Activated naive CD4-positive, alpha-beta T cell treated with anti-CD3 and anti-CD28 coated beads, Interleukin-2, amount 50 U/mL, for 72 hours (primary cell): ENCODE results near the gene CTNNA1. TPM values are rescaled to one million over a fixed set of nuclear protein-coding genes. Genes with fewer than 3 reads are reported as not detected.

Source experiments
- ATAC-seq, 2 donors: fragments of 150-1000 bp; cut with Tn5 transposase; 2 replicates each; pipeline ENCODE4 v1.10.0; 2021; ENCODE audit warnings: mild to moderate bottlenecking in 2 of 2, moderate library complexity in 2 of 2
- DNase-seq, 2 donors: peaks; one replicate each; pipeline ENCODE4 v3.0.0; 2021 to 2022; ENCODE audit warnings: low spot score in 2 of 2
- H3K27ac Mint-ChIP-seq, 2 donors: one replicate each; pipeline ENCODE4 v1.8.0; 2022; ENCODE audit warnings: mild to moderate bottlenecking in 2 of 2, mixed read lengths in 2 of 2
- H3K36me3 Mint-ChIP-seq, 2 donors: one replicate each; pipeline ENCODE4 v1.8.0; 2022; ENCODE audit warnings: mixed read lengths in 2 of 2
- H3K9me3 Mint-ChIP-seq, 2 donors: one replicate each; pipeline ENCODE4 v1.8.0; 2022; ENCODE audit warnings: mixed read lengths in 2 of 2
- total RNA-seq, 2 donors: library from RNA; stranded (reverse); gene quantifications; one replicate each; pipeline ENCODE4 v1.2.3, GENCODE V29; 2022

CTNNA1 gene
- total RNA-seq, 2 donors from 2014 or later = 89.2 to 224 TPM

DNA sequence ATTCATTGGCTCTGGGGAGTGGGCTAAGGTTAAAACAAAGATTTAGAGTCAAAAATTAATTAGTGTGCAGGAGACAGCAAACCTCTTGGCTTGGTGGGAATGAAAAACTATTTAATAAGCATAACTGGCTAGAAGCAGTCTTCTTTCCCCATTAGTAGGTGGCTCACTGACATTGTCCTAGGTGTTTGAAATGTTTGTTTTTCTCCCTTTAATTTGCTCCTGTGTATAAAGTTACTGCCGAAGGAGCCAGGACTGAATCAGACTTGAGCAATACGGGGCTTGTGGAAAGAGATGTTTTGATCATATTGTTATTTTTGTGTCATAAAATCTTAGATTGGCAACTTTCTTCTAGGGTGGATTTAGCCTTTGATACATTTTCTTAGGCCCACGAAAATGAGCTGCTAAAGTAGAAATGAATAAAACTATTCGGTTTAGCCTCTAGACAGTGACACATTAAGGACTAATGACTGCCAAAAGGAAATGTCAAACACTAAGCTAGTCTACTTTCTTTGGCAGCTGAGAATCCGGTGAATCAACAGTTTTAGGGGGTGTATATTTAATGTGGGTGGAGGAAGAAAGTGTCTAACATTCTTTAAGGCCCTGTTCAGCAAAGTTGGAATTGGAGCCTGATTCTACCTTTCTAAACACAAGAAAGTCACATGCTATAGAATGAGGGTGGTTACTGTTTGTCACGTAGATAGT, 91.7 kb downstream of the CTNNA1 start:
- ATAC-seq = no peak

DNA sequence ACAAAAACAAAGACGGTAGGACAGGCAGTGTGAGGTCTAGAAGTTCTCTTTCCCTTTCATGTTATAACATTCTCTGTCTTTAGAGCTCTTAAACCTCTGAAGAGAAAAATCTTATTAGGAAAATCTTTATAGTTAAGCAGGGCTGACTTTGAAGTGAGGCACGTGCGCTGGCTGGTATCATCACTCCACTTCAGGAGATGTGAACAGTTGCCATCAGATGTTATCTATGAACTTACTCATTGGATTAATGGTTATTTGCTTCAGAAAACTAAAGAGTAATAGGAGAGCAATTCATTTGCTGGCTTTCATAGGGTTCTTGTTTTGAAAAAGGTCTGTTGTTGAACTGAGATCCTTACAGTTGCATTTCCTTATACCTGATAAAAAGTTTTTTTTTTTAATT, 96.2 kb downstream of the CTNNA1 start:
- no peak overlapping the region for H3K27ac Mint-ChIP-seq
- ATAC-seq (no peak), DNase-seq (no peak)
- no peaks in the 10 kb centered on the region for H3K9me3 Mint-ChIP-seq
- no peaks in the 10 kb centered on the region for H3K36me3 Mint-ChIP-seq

More for the DNA sequence above, 91.7 kb downstream of the CTNNA1 start:
- Mint-ChIP-seq H3K27ac (no peak overlapping the region), H3K36me3 (no peaks in the 10 kb centered on the region), H3K9me3 (no peaks in the 10 kb centered on the region)
- DNase-seq = no peak

DNA sequence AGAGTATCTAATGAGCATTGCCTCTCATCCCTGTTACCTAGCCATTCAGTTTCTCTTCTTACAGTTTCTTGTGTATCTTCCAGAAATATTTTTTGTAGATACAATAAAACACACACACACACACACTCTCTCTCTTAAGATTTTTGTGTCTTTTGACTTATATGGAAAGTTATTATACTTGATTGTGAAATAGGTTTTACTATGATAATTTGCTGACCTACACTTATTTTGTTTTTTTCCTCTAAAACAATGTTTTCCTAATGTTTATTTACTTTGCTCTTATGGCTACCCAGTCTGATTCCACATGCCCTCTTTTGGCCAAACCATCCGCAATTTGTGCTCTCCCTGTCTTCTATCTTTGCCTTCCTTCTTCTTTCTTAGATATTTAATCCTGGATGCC, 96.7 kb downstream of the CTNNA1 start:
- no peak for ATAC-seq
- Mint-ChIP-seq H3K27ac (no peak overlapping the region), H3K36me3 (no peaks in the 10 kb centered on the region), H3K9me3 (no peaks in the 10 kb centered on the region)
- DNase-seq = no peak

DNA sequence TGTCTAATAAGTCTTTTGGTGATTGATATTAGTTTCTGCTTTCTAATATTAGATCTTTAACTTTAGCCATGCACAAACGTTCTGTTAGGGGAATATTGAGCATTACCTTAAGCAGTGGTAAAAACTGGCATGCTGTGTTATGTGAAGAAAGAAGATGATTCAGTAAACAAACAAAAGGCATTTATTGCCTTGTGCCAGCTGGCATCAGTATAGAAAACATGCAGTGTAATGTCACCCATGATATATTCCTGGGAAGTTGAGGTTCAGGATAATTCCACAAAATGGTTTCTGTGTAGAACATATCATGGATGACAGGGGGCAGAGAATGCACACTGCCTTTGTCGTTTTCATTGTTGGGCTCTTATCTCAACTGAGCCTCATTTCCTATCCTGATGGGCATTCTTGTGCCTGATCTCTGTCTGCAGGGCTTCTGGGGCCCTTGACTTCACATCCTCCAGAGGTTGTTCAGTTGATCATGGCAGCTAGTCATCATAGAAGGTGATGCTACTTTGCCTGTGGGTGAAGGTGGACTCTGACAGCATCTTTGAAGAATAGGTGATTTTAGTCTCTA, 97.7 kb downstream of the CTNNA1 start:
- H3K36me3 Mint-ChIP-seq = no peaks in the 10 kb centered on the region
- DNase-seq (no peak), ATAC-seq (no peak)
- H3K27ac Mint-ChIP-seq = no peak overlapping the region
- no peaks in the 10 kb centered on the region for H3K9me3 Mint-ChIP-seq

DNA sequence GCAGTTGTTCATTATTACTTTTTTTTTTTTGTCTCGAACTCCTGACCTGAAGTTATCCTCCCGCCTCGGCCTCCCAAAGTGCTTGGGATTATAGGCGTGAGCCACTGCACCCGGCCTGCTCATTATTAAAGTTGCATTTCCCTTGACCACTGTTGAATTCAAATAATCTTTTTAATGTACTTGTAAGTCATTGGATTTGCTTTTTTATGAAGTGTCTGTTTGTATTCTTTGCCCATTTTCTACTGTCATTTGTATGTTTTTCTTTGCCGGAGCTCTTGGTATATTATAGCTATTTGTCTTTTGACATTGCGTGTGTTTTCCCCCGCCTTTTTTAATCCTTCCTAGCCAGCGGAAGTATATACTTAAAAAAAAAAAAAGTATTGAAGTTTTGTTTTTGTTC, 99.9 kb downstream of the CTNNA1 start:
- ATAC-seq (no peak), DNase-seq (no peak)
- no peaks in the 10 kb centered on the region for H3K36me3 Mint-ChIP-seq
- H3K27ac Mint-ChIP-seq = no peak overlapping the region
- H3K9me3 Mint-ChIP-seq = no peaks in the 10 kb centered on the region

DNA sequence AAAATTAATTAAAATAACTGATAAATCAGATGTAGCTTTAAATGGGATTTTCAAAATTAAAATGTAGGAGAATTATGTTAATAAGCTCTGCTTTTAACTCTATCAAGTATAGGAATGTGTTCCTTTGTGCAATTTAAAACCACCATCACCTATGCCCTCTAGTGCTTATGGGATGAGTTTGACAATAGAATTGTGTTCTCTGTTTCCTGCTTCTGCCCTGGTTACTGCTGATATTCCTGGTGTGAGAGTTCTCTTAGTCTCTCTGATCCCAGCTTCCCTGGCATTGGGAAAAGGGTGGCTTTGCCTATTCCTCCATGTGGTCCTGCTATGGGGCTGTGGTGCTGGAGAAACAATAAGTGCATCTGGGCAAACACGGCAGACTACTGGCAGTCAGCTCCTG, 113.8 kb downstream of the CTNNA1 start:
- peaks cover 0 to 5% of the 10 kb centered on the region in 2 donors for H3K9me3 Mint-ChIP-seq
- DNase-seq (no peak), ATAC-seq (no peak)
- peaks cover 0 to 18% of the 10 kb centered on the region in 2 donors for H3K36me3 Mint-ChIP-seq
- H3K27ac Mint-ChIP-seq = no peak overlapping the region

DNA sequence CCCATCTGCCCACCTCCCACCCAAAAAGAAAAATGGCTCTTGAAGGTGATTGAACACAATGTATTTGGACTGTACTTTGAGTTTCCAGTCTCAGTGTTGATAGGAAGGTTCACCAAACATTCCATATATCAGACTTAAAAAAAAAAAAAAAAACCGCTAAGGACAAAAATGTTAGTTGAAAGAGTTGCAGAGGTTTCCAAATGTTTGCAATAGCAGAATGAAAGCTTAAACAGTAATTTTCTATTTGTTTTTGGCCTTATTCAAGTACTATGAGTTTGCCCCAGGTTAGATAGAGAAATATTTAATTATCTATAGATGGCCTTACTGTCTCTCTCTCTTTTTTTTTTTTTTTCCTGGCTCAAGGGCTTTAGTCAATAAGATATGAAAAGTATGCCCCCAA, 115.8 kb downstream of the CTNNA1 start:
- Mint-ChIP-seq H3K9me3 (no peaks in the 10 kb centered on the region), H3K27ac (no peak overlapping the region), H3K36me3 (peaks cover 0 to 1% of the 10 kb centered on the region in 2 donors)
- ATAC-seq (no peak), DNase-seq (no peak)

DNA sequence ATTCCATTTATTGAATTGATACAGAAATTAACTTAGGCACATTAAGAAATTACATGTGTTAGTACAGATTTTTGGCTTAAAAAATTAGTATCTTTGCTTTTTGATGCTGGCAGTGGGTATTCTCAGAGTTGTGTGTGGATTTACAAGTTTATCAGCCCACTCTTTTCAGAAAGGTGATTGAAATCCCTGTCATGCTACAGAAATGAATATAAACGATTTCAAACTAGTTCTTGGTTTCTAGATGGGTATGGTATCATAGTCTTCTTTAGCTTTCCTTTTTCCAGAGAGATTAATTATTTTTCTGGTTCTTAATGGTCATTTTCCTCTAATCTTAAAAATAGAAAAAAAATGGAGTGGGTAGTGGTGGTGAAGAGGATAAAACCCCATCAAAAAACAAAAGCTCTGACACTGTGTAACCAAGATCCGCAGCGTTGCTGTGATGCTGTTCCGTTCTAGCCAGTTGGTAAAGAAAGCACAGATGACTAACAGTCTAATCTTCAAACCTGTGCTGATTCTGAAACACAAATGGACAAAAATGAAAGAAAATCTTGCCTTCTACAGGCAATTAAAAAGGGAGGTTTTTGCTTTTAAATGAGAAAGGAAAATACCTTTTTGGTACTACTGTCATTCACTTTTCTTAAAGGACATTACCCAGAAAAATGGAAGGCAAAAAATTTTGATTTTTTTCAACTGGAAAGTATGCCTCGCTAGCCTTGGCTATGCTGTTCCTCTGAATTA, 116.7 kb downstream of the CTNNA1 start:
- Mint-ChIP-seq H3K36me3 (no peaks in the 10 kb centered on the region), H3K27ac (peak overlapping the region in 1 of 2 donors; percentile 63), H3K9me3 (no peaks in the 10 kb centered on the region)
- DNase-seq (no peak), ATAC-seq (peak; percentile 53 to 91)

DNA sequence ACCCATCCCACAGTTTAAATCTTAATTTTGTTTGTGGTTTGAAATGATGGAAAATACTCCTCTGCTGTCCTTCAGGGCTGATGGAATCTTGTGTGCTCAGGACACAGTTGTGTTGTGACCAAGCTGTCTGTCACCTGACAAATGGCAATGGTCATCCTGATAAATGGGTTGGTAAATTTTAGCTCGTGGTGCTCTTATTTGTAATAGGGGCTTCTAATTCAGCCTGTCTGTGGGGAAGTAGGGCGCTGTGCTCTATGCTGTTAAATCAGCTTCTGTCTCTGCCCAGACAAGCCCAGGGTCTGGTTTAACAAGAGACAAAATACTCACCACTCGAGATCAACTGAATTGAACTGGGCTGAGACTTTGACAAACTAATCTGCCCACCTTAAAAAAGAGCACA, 117.4 kb downstream of the CTNNA1 start:
- Mint-ChIP-seq H3K9me3 (no peaks in the 10 kb centered on the region), H3K27ac (no peak overlapping the region), H3K36me3 (no peaks in the 10 kb centered on the region)
- no peak for DNase-seq
- no peak for ATAC-seq

DNA sequence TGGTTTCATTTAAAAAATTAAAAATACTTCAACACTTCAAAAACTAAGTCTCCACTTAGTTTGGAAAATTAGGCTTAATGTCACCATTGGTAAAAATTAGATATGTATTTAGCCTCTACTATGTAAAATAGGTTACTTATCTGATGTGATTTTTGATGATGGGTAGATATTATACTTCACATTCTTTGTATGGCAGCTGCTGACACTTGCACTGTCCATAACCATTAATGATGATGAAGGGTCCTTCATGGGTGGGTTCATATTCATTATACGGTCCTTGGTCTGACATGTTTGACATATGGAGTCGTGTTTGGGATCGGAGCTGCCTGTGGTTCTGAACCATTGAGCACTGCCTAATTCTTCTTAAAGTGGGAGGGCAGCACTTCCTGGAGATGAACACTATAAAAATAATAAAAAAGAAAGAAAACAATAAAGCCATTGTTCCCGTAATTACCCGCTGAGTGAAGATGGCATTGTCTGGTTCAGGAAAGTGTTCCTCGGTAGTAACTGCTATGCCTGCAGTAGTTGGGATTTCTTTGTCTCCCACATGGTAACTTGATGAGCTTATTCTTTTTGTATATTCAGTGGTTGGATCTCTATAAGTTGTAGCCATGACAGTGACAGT, 119.7 kb downstream of the CTNNA1 start:
- Mint-ChIP-seq H3K9me3 (no peaks in the 10 kb centered on the region), H3K27ac (no peak overlapping the region), H3K36me3 (no peaks in the 10 kb centered on the region)
- no peak for DNase-seq
- no peak for ATAC-seq

DNA sequence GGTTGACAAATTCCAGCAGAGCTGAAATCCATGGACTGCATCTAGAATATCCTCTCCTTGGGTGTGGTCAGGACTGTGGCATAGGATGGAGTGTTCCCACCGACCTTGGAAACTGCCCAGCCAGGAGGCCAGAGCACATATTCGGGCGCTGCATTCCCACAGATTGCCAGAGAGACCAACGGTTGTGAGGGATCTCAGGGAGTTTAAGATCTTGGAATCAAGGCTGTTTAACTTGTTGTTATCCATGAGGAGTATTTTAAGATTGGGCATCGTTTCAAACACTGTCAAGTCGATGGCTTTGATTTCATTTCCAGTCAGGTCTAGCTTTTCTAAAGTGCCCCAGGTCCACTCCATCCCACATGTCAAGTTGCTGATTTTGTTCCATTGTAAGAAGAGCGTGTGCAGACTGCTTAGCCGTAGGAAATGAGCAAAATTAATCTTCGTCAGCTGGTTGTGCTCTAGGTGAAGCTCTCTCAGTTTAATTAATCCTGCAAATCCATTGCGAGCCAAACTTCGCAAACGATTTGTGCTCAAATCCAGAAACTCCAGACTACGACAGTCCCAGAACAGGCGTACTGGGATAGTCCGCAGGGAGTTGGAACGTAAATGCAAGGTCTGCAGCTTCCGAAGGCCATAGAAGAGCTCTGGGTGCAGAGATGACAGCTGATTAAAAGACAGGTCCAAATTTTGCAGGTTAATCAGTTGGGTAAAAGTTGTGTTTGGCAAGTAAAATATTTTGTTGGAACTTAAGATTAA, 120.4 kb downstream of the CTNNA1 start:
- Mint-ChIP-seq H3K36me3 (no peaks in the 10 kb centered on the region), H3K9me3 (no peaks in the 10 kb centered on the region), H3K27ac (no peak overlapping the region)
- ATAC-seq (no peak), DNase-seq (no peak)

DNA sequence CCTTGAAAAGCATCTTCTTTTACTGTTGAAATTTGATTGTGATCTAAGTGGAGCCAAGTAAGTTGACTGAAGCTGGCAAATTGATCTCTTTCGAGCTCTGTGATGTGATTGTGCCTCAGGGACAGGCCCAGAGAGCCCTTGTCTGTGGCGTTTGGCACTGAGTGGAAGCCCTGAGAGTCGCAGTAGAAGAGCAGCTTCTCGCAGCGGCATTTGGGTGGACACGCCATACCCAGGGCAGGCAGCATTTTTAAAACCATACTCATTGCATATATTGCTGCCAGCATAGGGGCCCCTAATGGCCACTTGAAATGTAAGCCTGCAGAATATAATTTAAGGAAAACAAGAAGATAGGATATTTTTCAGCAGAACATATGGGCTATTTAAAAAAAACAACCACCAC, 121.0 kb downstream of the CTNNA1 start:
- DNase-seq (no peak), ATAC-seq (no peak)
- no peaks in the 10 kb centered on the region for H3K36me3 Mint-ChIP-seq
- H3K9me3 Mint-ChIP-seq = no peaks in the 10 kb centered on the region
- no peak overlapping the region for H3K27ac Mint-ChIP-seq

DNA sequence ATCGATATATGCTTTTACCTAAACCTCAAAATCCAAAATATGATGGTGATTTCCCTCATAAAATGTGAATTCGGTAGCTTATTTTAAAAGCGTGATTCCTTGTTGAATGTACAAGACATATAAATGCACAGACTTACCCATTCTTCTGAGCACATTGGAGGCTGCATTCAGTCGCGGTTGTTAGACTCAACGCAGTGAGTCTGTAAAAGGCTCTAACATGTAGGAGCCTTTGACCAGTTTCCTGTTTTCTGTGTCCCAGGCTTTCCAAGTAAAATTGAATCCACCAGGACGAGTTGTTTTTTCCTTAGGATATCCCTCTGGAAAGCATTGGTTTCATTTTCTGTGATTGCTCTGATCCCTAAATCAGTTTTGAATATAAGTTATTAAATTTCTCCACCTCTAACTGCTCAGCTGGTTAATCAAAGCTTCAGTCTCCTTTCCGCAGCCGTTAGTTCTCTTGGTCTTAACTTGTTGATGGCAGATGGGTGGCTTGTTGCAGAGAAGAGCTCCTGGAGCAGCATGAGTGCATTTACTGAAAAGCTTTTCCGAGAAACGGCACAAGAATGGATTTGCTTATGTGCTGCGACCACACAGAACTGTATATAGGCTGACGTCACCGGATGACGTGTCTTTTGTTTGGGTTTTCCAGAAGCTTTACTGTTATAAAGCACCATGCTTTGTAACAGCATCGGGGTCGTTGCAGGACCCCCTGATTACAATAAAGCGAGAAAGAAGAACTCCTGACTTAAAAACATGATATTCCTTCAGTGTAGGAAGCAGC, 121.7 kb downstream of the CTNNA1 start, which contains the start of gene LRRTM2:
LRRTM2 (minus strand) TSS at position 565 of the 781 bp plus-strand sequence; CDS start at position 141, 424 bp downstream.
- no peak for ATAC-seq
- no peak for DNase-seq

DNA sequence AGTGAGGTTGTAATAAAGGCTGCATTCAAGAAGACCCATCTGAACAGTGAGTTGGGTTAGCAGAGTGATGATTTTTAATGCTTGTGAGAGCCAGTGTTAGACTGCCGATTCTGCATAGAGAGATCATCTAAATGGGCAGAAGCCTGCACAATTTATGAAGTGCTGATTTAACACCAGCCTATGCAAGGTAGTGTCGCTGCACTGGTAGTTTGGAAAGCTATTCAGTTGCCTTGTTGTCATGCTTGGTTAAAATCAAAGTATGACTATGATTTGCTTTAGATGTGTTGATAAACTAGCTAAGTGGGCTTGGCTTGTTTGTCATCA, 122.3 kb downstream of the CTNNA1 start:
- no peaks in the 10 kb centered on the region for H3K9me3 Mint-ChIP-seq
- ATAC-seq (no peak), DNase-seq (no peak)
- H3K36me3 Mint-ChIP-seq = no peaks in the 10 kb centered on the region
- no peak overlapping the region for H3K27ac Mint-ChIP-seq

More for the DNA sequence above, 121.7 kb downstream of the CTNNA1 start, which contains the start of gene LRRTM2:
- Mint-ChIP-seq H3K27ac (no peak within 1 kb of the TSS), H3K36me3 (no peaks in the 10 kb centered on the region), H3K9me3 (no peaks in the 10 kb centered on the region)

DNA sequence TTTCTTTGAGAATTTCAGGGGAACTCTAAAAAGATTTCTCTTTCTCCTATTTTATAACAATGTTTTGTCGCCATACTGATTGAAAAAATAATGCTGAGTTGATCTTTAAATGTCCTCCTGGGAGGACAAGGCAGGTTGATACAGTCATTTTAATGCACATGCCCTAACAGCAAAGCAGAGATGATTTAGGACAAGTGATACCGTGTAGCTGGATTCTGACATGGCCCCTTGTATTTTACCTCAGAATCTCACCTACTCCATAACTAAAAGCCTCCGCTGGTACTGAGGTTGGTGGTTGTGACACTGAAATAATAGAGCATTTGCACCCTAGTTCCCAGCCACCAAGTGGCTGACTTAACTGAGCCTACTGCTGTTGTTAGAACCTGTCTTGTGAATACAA, 122.7 kb downstream of the CTNNA1 start:
- Mint-ChIP-seq H3K9me3 (no peaks in the 10 kb centered on the region), H3K27ac (no peak overlapping the region), H3K36me3 (no peaks in the 10 kb centered on the region)
- DNase-seq (no peak), ATAC-seq (no peak)

DNA sequence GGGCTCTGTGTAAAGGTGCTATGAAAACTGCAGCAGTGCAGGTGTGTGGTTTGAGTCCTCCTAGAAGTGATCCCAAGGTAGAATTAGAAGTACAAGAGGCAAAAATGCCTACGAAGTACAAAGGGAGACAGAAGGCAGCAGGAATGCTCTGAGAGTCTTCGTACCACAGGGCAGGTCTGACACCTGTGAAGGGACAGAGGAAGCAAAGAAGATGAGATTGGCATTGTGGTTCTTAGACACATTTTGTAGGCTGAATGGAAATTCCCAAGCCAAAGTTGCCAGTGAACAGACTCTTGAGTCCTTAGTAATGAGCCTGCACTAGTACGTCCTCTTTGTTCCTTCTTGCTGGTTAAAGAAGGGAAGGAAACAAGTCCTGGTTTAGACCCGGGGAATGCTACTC, 123.6 kb downstream of the CTNNA1 start:
- ATAC-seq = no peak
- H3K36me3 Mint-ChIP-seq = no peaks in the 10 kb centered on the region
- no peaks in the 10 kb centered on the region for H3K9me3 Mint-ChIP-seq
- DNase-seq = no peak
- no peak overlapping the region for H3K27ac Mint-ChIP-seq
